SJCRH30 (cell line): ENCODE results near the gene COMMD8. TPM values are rescaled to one million over a fixed set of nuclear protein-coding genes. Genes with fewer than 3 reads are reported as not detected.

Source experiments
- DNase-seq, 2 experiments: peaks; one replicate each; pipeline ENCODE4 v3.0.0-alpha.2; 2015 to 2020
- H3K27ac ChIP-seq: fragments of 250-450 bp; sonication (Bioruptor Pico); 2 replicates; pipeline ENCODE4 v1.5.1; 2020; ENCODE audit warnings: mild to moderate bottlenecking, moderate library complexity
- H3K27me3 ChIP-seq: fragments of 250-450 bp; sonication (Bioruptor Pico); 2 replicates; pipeline ENCODE4 v1.5.1; 2020; ENCODE audit warnings: mild to moderate bottlenecking, moderate library complexity
- H3K36me3 ChIP-seq: fragments of 250-450 bp; sonication (Bioruptor Pico); 2 replicates; pipeline ENCODE4 v1.5.1; 2020; ENCODE audit warnings: mild to moderate bottlenecking, moderate library complexity
- H3K4me1 ChIP-seq: fragments of 250-450 bp; sonication (Bioruptor Pico); 2 replicates; pipeline ENCODE4 v1.5.1; 2020; ENCODE audit warnings: mild to moderate bottlenecking, moderate library complexity
- H3K4me3 ChIP-seq: fragments of 250-450 bp; sonication (Bioruptor Pico); 2 replicates; pipeline ENCODE4 v1.5.1; 2020; ENCODE audit warnings: mild to moderate bottlenecking, moderate library complexity
- H3K9me3 ChIP-seq: fragments of 250-450 bp; sonication (Bioruptor Pico); replicated peaks from 2 replicates; pipeline ENCODE4 v1.5.1; 2020; ENCODE audit warnings: mild to moderate bottlenecking, moderate library complexity
- total RNA-seq: library from RNA; depleted of rRNA; stranded (reverse); fragments of >200 nt; shearing (Covaris generic); gene quantifications from 2 replicates; pipeline ENCODE4 v1.2.3, GENCODE V29; 2014

The COMMD8 gene
- total RNA-seq, 1 experiment from 2014 or later: 18.5 TPM

DNA sequence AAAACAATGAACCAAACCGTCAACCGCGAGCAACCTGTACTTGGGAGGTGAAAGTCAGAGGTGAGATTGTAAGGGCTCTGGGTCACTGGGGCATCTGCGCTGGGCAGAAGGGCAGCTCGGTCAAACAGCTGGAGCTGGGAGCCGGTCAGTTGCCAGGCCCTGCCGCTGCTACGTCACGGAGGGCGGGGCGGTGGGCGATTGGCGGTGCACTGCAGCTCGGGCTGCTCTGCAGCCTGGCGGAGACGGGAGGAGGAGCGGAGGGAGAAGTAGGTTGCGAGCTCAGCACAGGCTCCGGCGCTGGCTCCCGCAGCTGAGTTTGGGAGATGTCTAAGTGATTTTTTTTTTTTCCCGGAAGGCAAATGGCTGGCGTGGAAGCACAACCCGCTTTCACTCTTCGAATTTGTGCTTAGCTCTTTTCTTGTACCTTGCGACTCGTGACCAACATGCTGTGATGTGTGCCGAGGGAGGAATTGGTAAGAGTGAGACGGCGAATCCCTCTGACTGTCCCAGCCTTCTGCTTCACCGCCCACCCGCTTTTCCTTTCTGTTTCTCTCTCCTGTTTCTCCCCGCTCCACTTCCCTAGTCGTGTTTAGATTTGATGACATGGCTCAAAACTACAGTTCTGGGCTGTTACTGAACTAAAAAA, 21.7 kb upstream of the COMMD8 start, which contains the start of gene ATP10D:
Gene ATP10D (plus strand): TSS at position 229 of the 646 bp plus-strand sequence. CDS start 27,266 bp downstream, outside the sequence.
- no peaks in the 10 kb centered on the region for H3K27me3 ChIP-seq
- peak within 1 kb of the TSS; percentile 37; the same call in 1 of the 2 replicates for H3K27ac ChIP-seq
- peak within 1 kb of the TSS; percentile 65 for H3K4me3 ChIP-seq
- no peaks in the 10 kb centered on the region for H3K4me1 ChIP-seq
- DNase-seq: peak; percentile 87
- H3K9me3 ChIP-seq: no peaks in the 10 kb centered on the region
- H3K36me3 ChIP-seq: no peaks in the 10 kb centered on the region

GRCh38 chr4:47484168-47484567, 20.7 kb upstream of the COMMD8 start:
- DNase-seq: no peak
- Histone ChIP-seq H3K27me3 (no peaks in the 10 kb centered on the region), H3K4me1 (no peaks in the 10 kb centered on the region), H3K27ac (no peak overlapping the region), H3K36me3 (no peaks in the 10 kb centered on the region), H3K4me3 (no peak overlapping the region), H3K9me3 (no peaks in the 10 kb centered on the region)

DNA sequence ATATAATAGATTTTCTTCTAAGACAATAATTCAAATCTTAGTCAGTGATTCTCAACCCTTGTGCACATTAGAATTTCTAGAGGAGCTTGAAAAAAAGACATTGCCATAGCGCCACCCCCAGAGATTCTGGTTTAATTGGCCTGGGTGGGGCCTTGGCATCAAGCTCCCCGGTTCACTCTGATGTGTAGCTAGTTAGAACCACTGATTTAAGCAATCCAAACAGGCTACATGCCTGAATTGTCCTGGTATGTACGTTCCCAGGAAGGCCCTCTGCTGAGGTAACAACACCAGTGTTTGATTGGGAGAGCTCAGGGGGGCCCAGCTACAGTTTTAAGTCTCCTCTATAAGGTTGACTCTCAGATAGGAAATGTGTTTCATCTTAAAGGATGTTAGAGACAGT, 20.2 kb upstream of the COMMD8 start:
- DNase-seq: no peak
- no peak overlapping the region for H3K4me3 ChIP-seq
- no peaks in the 10 kb centered on the region for H3K36me3 ChIP-seq
- no peaks in the 10 kb centered on the region for H3K4me1 ChIP-seq
- no peaks in the 10 kb centered on the region for H3K27me3 ChIP-seq
- H3K27ac ChIP-seq: no peak overlapping the region
- no peaks in the 10 kb centered on the region for H3K9me3 ChIP-seq

- no peaks in the 10 kb centered on the region for H3K9me3 ChIP-seq
- no peaks in the 10 kb centered on the region for H3K4me1 ChIP-seq
- no peak overlapping the region for H3K4me3 ChIP-seq
- no peak for DNase-seq
- H3K27me3 ChIP-seq: no peaks in the 10 kb centered on the region
- H3K27ac ChIP-seq: no peak overlapping the region
- no peaks in the 10 kb centered on the region for H3K36me3 ChIP-seq
Measured at GRCh38 chr4:47482326-47482725, 18.8 kb upstream of the COMMD8 start.

GRCh38 chr4:47478804-47479203, 15.3 kb upstream of the COMMD8 start:
- H3K27me3 ChIP-seq: 0 out of 2 replicates have a peak, but pooled peaks cover under 1% of the 10 kb centered on the region
- H3K27ac ChIP-seq: no peak overlapping the region
- H3K4me3 ChIP-seq: no peak overlapping the region
- H3K4me1 ChIP-seq: no peaks in the 10 kb centered on the region
- DNase-seq: no peak
- H3K9me3 ChIP-seq: no peaks in the 10 kb centered on the region
- no peaks in the 10 kb centered on the region for H3K36me3 ChIP-seq

DNA sequence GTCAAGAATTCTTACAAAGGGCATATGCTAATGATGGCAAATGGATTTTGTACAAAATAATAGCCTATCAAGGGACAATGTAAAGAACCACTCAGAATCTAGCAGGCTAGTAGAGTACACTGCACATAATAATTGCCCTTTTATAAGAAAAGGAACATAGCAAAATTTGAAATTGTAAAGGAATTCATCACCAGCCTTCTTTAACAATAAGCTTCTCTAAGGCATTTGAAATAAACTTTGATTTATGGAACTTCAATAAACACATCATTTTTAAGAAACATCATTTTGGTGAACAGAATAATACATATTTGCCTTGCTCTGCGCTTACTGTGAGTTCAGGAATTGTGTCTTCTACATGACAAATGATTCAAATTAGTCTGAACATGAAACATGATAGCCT, 11.9 kb upstream of the COMMD8 start:
- 0 out of 2 replicates have a peak, but pooled peaks cover 8% of the 10 kb centered on the region for H3K27me3 ChIP-seq
- H3K4me1 ChIP-seq: no peaks in the 10 kb centered on the region
- no peak for DNase-seq
- no peaks in the 10 kb centered on the region for H3K9me3 ChIP-seq
- no peaks in the 10 kb centered on the region for H3K36me3 ChIP-seq
- H3K4me3 ChIP-seq: no peak overlapping the region
- no peak overlapping the region for H3K27ac ChIP-seq

DNA sequence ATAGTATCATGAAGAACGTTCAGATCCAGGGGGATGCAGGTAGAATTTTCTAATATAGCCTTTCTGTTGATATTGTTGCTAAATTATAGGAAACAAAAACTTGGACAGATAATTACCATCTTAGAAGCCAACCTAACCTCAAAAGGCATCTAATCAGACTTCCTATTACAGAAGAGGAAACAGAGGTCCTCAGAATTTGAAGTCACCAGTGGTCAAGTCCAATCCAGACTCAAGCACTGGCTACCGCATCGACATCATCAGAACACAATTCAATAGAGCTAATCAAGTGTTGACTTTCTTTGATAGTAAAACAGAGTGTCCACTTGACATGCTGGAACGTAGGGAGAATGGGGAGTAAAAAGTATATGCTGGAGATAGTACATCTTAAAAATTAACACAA, 11.3 kb upstream of the COMMD8 start:
- Histone ChIP-seq H3K4me3 (no peak overlapping the region), H3K36me3 (no peaks in the 10 kb centered on the region), H3K4me1 (no peaks in the 10 kb centered on the region), H3K27ac (no peak overlapping the region), H3K9me3 (no peaks in the 10 kb centered on the region), H3K27me3 (0 out of 2 replicates have a peak, but pooled peaks cover 8% of the 10 kb centered on the region)
- DNase-seq: no peak

GRCh38 chr4:47473141-47473750, 9.7 kb upstream of the COMMD8 start:
- DNase-seq: no peak
- Histone ChIP-seq H3K27ac (no peak overlapping the region), H3K4me1 (no peaks in the 10 kb centered on the region), H3K9me3 (no peaks in the 10 kb centered on the region), H3K27me3 (0 out of 2 replicates have a peak, but pooled peaks cover 8% of the 10 kb centered on the region), H3K36me3 (no peaks in the 10 kb centered on the region), H3K4me3 (no peak overlapping the region)

- Histone ChIP-seq H3K27ac (no peak overlapping the region), H3K27me3 (0 out of 2 replicates have a peak, but pooled peaks cover 8% of the 10 kb centered on the region), H3K4me1 (no peaks in the 10 kb centered on the region), H3K36me3 (no peaks in the 10 kb centered on the region), H3K9me3 (no peaks in the 10 kb centered on the region), H3K4me3 (no peak overlapping the region)
- DNase-seq: no peak
Measured at GRCh38 chr4:47471591-47471990, 8.1 kb upstream of the COMMD8 start.

DNA sequence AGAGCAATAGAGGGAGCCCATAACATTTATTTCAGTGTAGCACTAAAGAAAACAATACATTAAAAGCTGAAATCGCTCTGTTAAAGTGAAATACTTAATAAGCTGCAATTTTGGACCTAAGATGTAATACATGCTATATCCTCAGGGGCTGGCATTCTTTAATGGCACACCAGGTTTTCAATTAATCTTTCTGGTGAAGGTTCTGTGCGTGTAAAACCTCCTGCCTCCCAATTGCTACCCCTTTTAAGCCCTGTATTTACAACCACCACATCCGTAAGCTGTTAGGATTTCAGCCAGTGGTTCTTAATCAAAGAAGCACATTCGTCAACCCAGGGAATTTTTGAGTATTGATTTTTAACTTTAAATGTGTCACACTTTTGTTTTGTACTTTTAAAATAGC, 7.6 kb upstream of the COMMD8 start:
- H3K36me3 ChIP-seq: no peaks in the 10 kb centered on the region
- H3K4me3 ChIP-seq: no peak overlapping the region
- H3K9me3 ChIP-seq: no peaks in the 10 kb centered on the region
- 0 out of 2 replicates have a peak, but pooled peaks cover 8% of the 10 kb centered on the region for H3K27me3 ChIP-seq
- no peak overlapping the region for H3K27ac ChIP-seq
- no peaks in the 10 kb centered on the region for H3K4me1 ChIP-seq
- no peak for DNase-seq

DNA sequence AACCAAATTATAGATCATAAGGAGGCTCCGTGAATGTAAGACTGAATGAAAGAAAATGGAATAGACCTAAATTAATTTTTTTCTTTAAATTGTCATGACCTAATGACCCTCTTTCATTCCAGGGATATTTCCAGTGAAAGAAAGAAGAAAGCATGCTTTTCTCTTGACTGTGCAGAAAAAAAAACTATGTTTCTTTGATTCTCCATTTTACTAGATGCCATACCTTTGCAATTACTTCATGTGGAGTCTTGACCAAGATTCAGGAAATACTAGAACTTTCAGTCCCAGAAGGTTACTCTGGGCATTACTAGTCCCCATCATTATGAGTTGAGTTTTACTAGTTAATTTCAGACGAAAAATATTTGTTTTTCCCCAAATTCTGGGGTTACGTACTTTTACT, 6.4 kb upstream of the COMMD8 start:
- H3K27ac ChIP-seq: no peak overlapping the region
- H3K27me3 ChIP-seq: 0 out of 2 replicates have a peak, but pooled peaks cover 8% of the 10 kb centered on the region
- H3K4me1 ChIP-seq: no peaks in the 10 kb centered on the region
- no peak overlapping the region for H3K4me3 ChIP-seq
- no peak for DNase-seq
- no peaks in the 10 kb centered on the region for H3K9me3 ChIP-seq
- no peaks in the 10 kb centered on the region for H3K36me3 ChIP-seq

GRCh38 chr4:47468706-47469365, 5.3 kb upstream of the COMMD8 start:
- H3K27ac ChIP-seq: no peak overlapping the region
- DNase-seq: no peak

DNA sequence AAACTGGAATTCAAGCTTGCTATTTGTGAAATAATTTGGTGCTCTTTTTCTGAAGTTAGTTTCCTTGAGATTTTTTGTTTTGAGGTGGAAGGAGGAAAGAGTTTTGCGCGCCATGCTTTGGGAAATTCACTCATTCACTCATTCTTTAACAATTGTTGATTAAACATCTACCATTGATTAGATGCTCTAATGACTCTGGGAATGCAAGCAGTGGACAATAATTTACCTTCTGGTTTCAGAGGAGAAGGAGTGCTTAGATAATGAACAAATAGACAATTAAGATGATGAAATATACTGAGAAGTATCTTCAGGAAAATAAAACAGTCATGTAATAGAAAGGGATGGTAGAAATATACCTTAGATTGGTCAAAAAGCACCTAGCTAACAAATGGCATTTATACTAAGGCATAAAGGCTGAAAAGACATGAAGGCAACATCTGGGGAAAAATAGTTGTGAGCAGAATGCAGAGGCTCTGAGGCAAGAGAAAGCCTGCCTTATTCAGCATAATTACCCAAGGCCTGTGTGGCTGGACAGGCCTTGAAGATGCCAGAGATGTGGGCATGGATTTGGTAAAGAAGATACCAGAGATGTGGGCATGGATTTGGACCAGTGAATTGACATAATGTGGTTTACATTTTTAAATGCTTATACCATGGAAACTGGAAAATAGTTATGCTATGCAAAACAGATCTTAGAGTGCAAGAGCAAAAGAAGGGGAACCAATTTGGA, 2.7 kb upstream of the COMMD8 start:
- no peaks in the 10 kb centered on the region for H3K4me1 ChIP-seq
- no peak overlapping the region for H3K4me3 ChIP-seq
- H3K27me3 ChIP-seq: no peaks in the 10 kb centered on the region
- H3K27ac ChIP-seq: no peak overlapping the region
- no peaks in the 10 kb centered on the region for H3K9me3 ChIP-seq
- DNase-seq: no peak
- no peaks in the 10 kb centered on the region for H3K36me3 ChIP-seq

More at GRCh38 chr4:47468706-47469365, 5.3 kb upstream of the COMMD8 start:
- Histone ChIP-seq H3K27me3 (0 out of 2 replicates have a peak, but pooled peaks cover 8% of the 10 kb centered on the region), H3K36me3 (no peaks in the 10 kb centered on the region), H3K4me3 (no peak overlapping the region), H3K9me3 (no peaks in the 10 kb centered on the region), H3K4me1 (no peaks in the 10 kb centered on the region)

DNA sequence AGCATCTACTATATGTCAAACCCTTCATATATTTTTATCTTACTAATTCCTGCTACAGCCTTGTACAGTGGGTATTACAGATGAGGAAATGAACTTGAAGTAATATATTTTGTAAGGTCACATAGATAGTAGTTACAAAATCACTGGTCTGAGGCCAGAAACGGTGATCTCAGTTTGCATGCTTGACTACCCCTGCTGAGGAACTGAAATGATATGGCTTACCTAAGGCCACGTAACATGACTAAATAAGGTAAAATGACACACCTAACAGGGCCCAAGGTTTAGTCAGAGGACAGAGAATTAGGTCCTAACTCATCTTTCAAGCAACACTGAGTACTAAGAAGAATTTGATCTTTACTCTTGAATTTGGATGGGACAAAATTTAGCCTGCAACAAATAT, 1.5 kb upstream of the COMMD8 start:
- H3K9me3 ChIP-seq: no peaks in the 10 kb centered on the region
- H3K36me3 ChIP-seq: no peaks in the 10 kb centered on the region
- H3K27ac ChIP-seq: no peak overlapping the region
- no peaks in the 10 kb centered on the region for H3K4me1 ChIP-seq
- DNase-seq: no peak
- H3K27me3 ChIP-seq: no peaks in the 10 kb centered on the region
- H3K4me3 ChIP-seq: no peak overlapping the region
